ENCODE results near the gene ADCY1.

The ADCY1 gene

DNA sequence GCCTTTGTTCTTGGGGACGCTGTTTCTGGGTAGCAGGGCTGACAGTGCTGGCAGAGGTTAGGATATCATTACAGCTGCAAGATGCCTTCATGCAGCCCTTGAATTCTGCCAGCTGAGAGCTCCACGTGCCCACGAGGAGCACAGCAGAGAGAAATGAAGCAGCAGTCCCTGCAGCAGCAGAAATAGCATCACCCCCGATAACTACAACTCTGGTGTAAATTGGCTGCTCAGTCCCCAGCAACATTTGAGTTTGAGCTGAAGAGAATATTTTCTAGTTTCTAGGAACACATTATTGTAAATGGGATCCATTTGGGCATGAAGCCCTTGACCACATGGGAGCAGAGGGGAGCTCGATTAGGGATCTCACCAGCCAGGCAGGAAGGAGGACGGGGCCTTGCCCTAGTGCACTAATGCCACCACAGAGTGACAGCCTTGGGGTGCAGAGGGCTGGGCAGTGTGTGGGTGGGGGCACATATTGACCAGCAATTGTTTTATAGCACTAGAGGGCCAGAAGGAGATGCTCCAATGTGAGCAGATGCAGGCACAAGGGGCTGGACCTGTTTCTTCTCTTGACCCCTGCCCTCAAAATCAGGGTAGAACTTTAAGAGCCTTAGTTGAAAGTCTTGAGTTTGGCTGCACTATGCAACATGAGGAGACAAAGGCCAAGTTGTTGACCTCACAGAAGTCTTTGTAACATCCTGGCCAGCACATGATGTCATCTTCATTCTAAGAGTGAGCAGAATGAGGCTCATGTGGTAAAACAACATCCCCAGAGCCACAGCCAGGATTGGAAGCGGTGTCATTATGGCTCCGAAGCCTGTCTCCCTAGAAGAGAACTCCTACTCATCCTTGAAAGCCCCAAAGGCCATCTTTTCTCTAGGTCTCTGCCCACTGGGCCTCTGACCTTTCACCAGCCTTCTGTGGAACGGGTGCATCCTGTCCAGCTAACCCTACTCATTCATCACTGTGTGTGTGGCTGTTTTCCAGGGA lies 52.6 kb downstream of the ADCY1 start:
- no peak for DNase-seq

DNA sequence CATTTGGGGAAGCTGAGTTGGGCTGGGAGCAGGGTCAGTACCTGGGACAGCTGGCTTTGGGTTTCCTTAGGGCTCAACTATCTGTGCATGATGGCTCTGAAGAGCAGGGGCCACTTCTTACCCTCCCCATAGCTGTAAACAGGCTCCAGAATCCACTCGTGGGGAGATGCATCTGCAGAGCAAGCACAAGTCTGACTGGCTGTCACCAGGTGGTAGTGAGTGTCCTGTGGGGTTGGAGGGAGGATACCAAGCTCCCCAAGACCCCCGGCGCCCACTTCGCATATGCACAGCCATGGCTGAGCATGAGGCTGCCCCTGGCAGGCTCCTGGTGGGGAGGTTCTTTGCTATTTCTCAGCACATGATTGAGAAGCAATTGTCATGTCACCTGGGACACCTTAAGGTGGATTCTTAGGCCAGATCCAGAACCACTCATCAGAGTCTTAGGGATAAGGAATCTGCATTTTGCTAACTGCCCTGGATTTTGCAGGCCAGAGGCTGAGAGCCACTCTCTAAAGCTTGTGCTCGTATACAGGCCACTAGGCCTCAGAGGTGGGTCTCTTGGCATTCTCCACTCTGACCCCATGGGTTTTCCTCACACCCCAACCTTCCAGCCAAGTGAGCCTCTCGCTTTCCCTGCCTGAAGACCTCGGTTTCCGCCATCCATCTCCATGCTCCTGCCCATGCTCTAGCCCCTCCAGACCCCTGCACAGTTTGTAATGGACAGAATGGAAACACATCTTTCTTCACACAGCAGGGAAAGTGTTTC lies 53.7 kb downstream of the ADCY1 start:
- DNase-seq, result no peak

GRCh38 chr7:45631569-45631968 lies 57.4 kb downstream of the ADCY1 start:
- no peak for DNase-seq

DNA sequence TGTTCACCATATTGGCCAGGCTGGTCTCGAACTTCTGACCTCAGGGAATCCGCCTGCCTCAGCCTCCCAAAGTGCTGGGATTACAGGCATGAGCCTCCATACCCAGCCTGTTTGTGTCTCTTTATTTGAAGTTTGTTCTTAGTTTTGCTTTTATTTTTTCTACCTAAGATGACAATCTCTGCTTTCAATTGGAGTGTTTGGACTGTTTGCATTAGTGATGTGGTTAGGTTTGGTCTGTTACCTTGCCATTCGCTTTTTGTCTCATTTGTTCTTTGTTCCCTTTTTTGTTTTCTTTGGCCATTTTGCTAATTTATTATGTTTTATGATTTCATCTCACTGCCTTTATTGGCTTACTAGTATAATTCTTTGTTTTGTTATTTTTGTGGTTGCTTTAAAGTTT lies 62.6 kb downstream of the ADCY1 start:
- no peak for DNase-seq

DNA sequence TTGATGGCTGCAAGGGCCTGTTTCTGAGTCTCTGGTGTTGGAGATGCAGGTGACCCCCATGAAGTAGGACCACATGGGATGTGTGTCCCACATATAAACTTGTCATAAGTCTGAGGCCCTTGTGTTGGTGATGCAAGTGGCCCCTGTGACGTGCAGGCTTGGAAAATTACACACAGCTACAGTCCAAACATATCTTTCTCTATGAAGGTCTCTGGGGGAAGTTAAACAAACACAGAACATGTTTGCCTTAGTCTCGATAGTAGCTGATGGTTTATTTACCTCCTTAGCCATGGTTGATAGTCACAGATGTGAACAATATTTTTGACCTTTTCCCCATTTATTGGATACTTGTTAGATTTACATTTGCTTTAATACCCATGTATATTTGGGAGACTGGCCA lies 64.7 kb downstream of the ADCY1 start:
- DNase-seq, result peak; percentile 3

DNA sequence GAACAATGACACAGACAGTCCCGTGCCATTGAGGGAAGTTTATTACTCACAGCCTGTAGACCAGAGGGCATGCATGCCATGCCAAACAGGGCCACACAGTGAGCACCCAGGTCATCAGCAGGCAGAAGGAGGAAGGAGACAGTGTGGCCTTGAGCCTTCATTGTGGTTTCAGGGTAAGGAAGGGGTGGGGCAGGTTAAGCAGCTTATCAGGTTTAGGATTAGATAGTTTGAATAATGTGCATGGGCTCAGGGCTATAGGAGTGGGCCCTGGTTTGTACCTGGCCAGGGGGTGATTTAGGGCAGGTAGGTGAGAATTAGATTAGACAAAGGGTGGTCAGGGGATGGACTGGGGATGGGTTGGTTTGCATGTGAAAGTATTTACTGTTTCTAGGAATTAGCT lies 67.9 kb downstream of the ADCY1 start:
- DNase-seq, result no peak

GRCh38 chr7:45643630-45644029 lies 69.5 kb downstream of the ADCY1 start:
- no peak for DNase-seq

DNA sequence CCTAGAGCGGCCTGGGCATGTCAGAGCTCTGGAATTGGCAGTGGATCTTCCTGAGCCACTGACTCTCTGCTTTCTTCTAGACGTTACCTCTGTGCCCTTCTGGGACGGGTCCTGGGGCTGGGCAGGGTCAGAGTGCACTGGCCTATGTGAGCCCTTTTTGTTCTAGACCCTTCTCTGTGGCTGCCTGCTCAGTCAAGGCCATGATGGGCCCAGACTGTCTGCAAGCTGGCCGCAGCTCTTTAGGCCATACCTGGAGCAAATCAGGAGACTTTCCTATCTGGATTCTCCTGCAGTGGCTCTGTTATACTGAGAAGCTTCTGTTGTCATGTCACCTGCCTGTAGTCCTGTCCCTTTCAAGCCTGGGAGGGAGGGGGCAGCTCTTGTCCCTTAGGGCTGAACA lies 70.1 kb downstream of the ADCY1 start:
- no peak for DNase-seq

DNA sequence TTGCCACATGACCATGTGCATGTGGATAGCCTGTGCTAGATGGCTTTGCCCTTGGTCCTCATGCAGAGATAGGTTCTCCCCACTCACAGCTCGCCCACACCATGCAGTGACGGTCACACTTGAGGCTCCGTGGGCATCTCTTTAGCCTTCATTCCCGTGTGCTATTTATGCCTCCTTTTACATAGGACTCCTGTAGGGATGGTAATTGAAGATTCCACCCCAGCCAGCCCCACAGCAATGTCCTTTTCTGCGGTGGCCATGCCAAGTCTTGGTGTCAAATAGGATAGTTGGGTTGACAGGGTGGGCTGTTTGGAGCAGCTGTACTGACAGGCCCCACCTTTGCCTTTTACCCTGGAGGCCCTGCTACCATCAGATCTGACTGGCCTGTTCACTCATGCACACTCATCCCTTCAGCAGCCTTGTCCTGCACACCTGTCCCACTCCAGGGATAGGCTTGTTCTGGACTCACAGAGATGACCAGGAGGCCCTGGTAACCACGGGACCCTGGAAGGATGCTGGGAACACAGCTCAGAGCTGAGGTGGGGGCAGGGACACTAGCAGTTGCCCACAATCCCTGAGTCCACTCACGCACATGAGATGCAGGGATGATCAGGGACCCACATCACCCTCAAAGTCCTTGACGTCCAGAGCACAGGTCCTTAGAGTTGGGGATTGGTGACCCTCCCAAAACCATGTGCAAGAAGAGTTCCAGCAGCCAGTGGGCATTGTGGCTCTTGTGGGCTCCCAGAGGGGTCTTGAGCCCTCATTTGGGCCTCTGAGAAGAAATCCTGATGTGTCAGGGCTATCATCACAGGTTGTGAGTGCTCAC lies 71.2 kb downstream of the ADCY1 start:
- no peak for DNase-seq

DNA sequence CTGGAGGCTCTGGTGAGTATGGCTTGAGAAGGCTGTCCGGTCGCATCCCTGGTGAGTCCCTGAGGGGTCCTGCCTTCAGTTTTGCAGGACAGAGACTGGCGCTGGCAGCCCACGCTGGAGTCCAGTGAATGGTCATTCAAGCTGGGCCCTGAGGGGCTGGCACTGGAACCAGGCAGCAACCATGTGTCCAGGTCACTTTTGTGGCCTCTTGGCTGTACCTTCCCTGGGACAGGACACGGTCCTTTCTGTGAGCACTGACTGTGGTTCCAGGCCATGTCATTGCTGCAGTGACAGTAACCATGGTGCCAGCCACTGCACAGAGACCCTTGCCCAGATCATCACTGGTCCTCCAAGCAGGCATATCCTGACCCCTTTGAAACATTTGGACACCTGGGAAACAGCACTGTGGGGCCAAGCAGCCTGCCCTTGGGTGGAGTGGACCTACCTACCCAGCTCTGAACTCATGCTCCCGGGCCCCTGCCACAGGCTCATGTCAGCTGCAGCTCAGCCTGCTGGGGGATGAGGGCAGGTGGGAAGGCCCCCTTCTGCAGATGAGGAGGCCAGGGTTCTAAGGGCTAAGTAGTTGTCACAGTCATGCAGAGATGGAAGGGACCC lies 72.1 kb downstream of the ADCY1 start:
- no peak for DNase-seq

- no peak for DNase-seq
These were observed 73.0 kb downstream of the ADCY1 start for GRCh38 chr7:45646996-45647825.

DNA sequence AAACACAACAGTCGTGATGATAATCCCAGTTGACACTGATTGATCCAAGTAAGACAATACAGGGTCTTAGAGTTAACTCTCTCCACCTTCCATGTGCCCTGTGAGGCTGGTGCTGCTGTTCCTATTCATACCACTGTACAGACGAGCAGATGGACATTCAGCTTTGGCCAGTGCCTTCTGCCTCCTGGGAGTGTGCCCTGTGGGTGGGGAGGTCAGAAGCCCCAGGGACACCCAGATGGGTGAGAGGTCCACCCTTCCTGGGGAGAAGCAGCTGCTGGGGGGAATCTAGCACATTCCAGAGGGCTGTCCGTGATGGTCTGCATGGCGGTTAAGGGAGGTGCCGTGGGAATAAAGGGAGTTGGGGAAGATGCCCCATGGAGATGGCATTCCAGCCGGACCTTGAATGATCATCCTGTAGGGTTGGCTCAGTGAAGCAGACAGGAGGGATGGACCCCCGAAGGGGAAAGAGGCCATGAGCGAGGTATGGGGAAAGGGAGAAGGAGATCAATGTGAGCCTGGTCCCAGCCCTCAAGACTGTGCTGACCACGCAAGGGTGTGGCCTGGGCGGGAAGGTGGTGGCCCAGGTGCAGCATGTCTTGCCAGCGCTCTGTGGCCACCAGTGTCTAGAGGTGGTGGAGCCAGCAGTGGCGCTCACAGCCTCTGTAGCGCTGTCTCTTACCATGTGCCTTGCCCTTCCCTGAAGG lies 74.0 kb downstream of the ADCY1 start:
- no peak for DNase-seq

- no peak for DNase-seq
These were observed 74.5 kb downstream of the ADCY1 start for GRCh38 chr7:45648671-45648995.

- no peak for DNase-seq
These were observed 75.6 kb downstream of the ADCY1 start for GRCh38 chr7:45649560-45650346.

- DNase-seq, result no peak
These were observed 76.5 kb downstream of the ADCY1 start for GRCh38 chr7:45650404-45651394.

DNA sequence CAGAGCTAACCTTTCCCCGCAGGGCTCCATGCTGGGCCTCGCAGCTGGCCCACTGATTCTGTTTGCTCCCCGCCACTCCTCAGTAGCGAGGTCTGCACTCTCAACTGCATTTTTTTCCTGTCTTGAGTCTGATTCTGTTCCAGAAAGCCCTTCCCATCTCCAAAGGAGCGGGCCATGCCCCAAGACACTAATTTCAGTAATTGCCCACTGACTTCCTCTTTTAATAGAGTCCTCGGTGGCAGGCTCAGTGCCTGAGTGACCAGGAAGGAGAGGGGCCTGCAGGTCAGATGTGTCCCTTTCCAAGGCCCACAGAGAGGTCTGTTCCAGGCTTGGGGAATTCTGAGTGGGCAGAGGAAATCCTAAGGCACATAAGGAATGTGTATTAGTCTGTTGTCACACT lies 77.4 kb downstream of the ADCY1 start:
- DNase-seq, result no peak

DNA sequence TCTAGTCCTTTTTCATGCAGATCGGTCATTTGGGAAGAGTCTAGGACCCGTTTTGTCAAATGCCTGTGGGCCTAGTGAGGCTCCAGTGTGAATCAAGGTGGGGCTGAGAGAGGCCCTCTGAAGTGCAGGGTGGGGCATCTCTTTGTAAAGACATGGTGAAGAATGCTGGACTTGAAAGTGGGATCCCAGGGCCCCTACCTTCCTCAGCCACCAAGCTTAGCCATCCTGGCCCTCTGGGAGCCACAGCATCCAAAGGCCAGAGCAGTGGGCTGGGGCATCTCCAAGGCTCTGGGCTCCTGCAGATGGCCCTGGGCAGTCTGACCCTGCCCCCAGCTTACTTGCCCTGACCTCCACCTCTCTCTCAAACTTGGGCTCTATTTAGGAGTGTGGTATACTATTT lies 78.5 kb downstream of the ADCY1 start:
- no peak for DNase-seq

- no peak for DNase-seq
These were observed 79.2 kb downstream of the ADCY1 start for GRCh38 chr7:45653209-45653907.
